SH-SY5Y (cell line): ENCODE data around the gene TRAPPC8.

Source experiments
- GATA2 ChIP-seq: IDR thresholded peaks from 2 replicates; pipeline ENCODE4 v1.6.1; 2011; ENCODE audit warnings: mild to moderate bottlenecking, low read depth, low read length
- GATA3 ChIP-seq: IDR thresholded peaks from 2 replicates; pipeline ENCODE4 v1.6.1; 2011; ENCODE audit warnings: low read depth, mild to moderate bottlenecking, low read length, moderate library complexity

TRAPPC8 gene

DNA sequence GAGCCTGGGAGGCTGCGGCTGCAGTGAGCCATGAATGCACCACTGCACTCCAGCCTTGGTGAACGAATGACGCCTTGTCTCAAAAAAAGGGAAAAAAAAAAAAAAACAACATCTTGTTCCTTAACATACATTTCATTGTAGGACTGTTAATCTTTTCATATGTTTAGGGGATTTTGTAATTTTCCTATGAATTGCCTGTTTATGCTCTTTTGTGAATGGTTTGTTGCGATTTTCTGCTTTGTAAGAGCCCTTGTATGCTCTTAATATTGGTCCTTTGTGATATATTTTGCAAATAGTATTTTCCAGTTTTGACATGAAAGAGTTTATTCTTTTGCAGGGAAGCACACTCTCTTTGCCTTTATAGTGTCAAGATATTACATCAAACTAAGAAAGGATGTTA is 50.0 kb downstream of the TRAPPC8 start:
- no peak for TF ChIP-seq GATA2
- TF ChIP-seq GATA3: no peak

GRCh38 chr18:31891566-31891965 is 51.4 kb downstream of the TRAPPC8 start:
- TF ChIP-seq GATA2 (no peak), GATA3 (no peak)

DNA sequence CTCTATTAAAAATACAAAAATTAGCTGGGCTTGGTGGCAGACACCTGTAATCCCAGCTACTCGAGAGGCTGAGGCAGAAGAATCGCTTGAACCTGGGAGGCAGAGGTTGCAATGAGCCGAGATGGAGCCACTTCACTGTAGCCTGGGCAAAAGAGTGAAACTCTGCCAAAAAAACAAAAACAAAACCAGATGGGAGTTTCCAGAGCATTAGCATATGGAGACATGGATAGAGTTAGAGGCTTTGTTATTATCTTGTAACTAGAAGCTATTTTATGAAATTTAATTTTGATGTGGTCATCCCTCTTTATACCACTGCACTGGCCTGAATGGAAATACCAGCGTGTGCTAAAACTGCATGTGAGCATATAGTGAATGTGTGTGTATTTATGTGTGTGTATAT is 58.9 kb downstream of the TRAPPC8 start:
- TF ChIP-seq GATA2 (no peak), GATA3 (no peak)

- no peak for TF ChIP-seq GATA2
- TF ChIP-seq GATA3: no peak
Measured at GRCh38 chr18:31880186-31880898, 62.6 kb downstream of the TRAPPC8 start.

- TF ChIP-seq GATA2: no peak
- no peak for TF ChIP-seq GATA3
Measured at GRCh38 chr18:31878358-31878757, 64.6 kb downstream of the TRAPPC8 start.

DNA sequence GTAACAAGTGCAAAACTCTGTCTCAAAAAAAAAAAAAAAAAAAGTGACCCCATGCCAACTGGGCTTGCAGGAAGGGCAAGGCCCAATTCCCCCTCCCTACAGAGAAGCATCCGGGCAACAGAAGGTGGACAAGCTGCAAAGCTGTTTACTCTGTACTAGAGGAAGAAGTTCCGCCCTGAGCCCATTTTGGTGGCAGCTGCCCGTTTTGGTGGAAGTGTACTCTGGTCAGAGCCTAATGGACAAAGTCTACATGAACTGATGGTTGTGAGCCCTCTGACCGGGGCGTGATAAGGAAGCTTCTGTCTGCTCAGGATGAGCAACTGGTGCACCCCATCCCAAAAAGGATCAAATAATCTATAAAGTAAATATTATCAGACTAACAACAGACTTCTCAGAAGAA is 65.0 kb downstream of the TRAPPC8 start:
- TF ChIP-seq GATA2 (no peak), GATA3 (no peak)

- TF ChIP-seq GATA2 (no peak), GATA3 (no peak)
Measured at GRCh38 chr18:31876707-31877106, 66.2 kb downstream of the TRAPPC8 start.

GRCh38 chr18:31875301-31875700 is 67.6 kb downstream of the TRAPPC8 start:
- TF ChIP-seq GATA3 (no peak), GATA2 (no peak)

- TF ChIP-seq GATA3 (no peak), GATA2 (no peak)
Measured at GRCh38 chr18:31863103-31863502, 79.8 kb downstream of the TRAPPC8 start.

- no peak for TF ChIP-seq GATA2
- TF ChIP-seq GATA3: no peak
Measured at GRCh38 chr18:31860488-31860887, 82.4 kb downstream of the TRAPPC8 start.

DNA sequence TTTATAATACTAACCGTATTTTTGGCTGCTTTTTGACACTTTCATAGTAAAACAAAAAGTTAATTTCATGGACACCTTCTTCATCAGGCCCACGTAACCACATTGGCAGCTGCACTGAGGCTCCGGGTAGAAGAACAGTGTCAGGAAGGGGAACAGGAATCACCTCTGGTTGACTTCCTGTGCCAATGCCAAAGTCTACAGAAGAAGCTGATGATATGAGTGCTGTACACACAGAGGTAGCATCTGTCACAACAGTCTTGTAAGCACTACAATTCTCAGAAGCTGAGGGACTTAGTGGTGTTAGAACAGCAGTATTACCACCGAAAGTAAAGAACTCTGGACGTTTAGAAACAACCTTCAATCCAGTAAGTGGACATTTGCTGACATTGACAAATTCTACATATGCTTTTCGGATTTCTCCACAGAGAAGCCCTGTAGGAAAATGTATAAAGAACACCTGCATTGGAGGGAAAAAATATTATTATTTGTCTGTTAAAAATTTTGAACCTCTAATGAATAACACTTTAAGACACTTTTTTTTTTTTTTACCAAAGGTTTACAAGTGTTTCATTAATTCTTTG is 85.3 kb downstream of the TRAPPC8 start:
- TF ChIP-seq GATA3 (no peak), GATA2 (no peak)

- no peak for TF ChIP-seq GATA3
- TF ChIP-seq GATA2: no peak
Measured at GRCh38 chr18:31850844-31851243, 92.1 kb downstream of the TRAPPC8 start.

DNA sequence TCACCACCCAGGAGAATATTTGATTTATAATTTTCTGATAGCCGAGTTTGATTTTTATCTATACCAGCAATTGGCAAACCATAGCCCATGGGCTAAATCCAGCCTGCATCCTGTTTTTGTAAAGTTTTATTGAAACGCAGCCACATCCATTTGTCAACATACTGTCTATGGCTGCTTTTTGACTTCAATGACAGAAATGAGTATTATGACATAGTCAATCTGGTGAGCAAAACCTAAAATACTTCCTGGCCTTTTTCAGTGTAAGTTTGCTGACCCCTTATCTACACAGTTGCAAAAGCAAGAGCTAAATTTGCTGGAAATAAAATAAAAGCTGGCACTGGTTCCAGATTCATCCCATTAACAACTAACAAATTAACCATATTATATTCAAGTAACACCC is 102.4 kb downstream of the TRAPPC8 start:
- TF ChIP-seq GATA3 (no peak; the same call in 1 of the 2 replicates), GATA2 (no peak)

DNA sequence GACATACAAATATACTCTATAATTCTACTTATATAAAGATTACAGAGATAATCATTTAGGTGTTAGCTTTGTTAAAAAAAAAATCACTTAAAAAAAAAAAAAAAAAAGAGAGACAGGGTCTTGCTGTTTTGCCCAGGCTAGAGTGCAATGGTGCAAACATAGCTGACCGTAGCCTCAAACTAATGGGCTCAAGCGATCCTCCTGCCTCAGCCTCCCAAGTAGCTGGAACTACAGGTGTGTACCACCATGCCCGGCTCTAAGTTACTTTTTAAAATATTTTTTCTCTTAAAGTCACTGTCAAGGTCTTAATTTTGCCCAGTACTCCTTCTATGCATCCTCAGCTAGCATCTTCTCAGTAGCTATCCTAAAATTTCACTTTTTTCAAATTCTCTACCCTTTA is 105.0 kb downstream of the TRAPPC8 start:
- TF ChIP-seq GATA3: no peak
- TF ChIP-seq GATA2: no peak

DNA sequence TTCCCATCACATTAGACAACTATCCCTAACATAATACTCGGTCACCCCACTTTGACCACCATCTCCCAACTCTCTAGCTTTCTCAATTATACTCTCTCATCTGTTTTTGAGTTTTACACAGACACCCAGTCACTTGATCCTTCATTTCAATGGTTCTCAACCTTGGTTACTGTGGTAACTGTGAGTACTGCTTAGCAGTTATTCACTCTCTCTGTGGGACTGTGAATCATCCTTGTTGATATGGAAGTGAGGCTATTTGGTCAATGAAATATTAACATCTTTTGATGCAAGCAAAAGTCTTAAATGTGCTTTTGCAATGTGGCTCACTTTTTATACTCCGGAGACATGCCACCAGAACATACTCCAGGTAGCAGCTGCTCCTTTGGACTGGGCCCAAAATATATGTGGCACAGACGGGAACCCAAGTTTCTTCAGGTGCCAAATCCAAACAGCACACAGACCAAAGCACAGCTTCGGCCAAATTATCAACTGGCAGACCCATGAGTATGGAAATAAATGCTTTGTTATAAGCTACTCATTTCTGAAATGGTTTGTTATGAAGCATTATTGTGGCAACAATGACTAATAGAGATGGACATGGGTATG is 107.3 kb downstream of the TRAPPC8 start:
- TF ChIP-seq GATA3: no peak
- no peak for TF ChIP-seq GATA2
